Measurements from ENCODE around the gene SIN3A.

DNA sequence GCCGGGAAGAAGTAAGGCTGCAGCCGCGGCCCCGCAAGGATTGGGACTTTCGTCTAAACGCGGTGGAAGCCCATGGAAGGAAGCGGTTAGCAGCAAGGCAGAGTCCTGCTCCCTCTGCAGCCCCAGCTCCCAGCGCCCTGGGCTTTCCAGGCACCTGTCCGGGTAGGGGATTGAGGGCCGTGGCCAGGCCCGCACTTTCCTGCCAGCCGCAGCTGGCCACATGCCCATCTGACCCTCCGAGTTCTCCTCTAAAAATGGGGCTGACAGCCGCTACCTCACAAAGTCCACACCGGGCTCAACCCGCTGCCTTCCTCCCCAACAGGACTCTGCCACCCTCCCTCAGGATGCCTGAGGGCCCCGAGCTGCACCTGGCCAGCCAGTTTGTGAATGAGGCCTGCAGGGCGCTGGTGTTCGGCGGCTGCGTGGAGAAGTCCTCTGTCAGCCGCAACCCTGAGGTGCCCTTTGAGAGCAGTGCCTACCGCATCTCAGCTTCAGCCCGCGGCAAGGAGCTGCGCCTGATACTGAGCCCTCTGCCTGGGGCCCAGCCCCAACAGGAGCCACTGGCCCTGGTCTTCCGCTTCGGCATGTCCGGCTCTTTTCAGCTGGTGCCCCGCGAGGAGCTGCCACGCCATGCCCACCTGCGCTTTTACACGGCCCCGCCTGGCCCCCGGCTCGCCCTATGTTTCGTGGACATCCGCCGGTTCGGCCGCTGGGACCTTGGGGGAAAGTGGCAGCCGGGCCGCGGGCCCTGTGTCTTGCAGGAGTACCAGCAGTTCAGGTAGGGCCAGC, 102.7 kb downstream of the SIN3A start:
- TF ChIP-seq, protein P1, sequence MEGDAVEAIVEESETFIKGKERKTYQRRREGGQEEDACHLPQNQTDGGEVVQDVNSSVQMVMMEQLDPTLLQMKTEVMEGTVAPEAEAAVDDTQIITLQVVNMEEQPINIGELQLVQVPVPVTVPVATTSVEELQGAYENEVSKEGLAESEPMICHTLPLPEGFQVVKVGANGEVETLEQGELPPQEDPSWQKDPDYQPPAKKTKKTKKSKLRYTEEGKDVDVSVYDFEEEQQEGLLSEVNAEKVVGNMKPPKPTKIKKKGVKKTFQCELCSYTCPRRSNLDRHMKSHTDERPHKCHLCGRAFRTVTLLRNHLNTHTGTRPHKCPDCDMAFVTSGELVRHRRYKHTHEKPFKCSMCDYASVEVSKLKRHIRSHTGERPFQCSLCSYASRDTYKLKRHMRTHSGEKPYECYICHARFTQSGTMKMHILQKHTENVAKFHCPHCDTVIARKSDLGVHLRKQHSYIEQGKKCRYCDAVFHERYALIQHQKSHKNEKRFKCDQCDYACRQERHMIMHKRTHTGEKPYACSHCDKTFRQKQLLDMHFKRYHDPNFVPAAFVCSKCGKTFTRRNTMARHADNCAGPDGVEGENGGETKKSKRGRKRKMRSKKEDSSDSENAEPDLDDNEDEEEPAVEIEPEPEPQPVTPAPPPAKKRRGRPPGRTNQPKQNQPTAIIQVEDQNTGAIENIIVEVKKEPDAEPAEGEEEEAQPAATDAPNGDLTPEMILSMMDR (IDR thresholded peaks at IDR 0.05), result no peak
- no peak for TF ChIP-seq EZH2 (IDR thresholded peaks at IDR 0.05; ENCODE audit: borderline replicate concordance, insufficient read depth, low read depth, low read length, poor library complexity, severe bottlenecking)
